Measurements from ENCODE around the gene LMNB1.

The LMNB1 gene

DNA sequence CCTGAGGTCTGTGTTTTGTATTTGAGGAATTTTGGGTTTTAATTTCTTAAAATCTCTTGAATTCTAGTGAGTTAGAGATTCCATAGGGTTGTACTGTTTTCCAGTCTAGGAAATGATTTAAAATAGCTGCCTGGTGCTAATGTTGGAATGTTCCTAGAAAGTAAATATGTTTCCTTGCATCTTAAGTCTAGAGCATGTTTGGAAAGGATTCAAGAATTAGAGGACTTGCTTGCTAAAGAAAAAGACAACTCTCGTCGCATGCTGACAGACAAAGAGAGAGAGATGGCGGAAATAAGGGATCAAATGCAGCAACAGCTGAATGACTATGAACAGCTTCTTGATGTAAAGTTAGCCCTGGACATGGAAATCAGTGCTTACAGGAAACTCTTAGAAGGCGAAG is 41.8 kb downstream of the LMNB1 start:
- peaks cover 73% of the 10 kb centered on the region for H3K79me2 ChIP-seq (ENCODE audit: insufficient read depth, low read length)
- peaks cover 83% of the 10 kb centered on the region for H3K36me3 ChIP-seq (ENCODE audit: low read length)
- no peaks in the 10 kb centered on the region for H3K9me3 ChIP-seq (ENCODE audit: insufficient read depth, low read length)
- no peaks in the 10 kb centered on the region for H3K9me2 ChIP-seq (replicated peaks; ENCODE audit: insufficient read depth, low read length)
- H3K4me2 ChIP-seq (ENCODE audit: low read depth, low read length, poor library complexity, severe bottlenecking), result no peak overlapping the region
- H2AFZ ChIP-seq (ENCODE audit: low read depth, low read length, severe bottlenecking), result no peak overlapping the region
- TF ChIP-seq, protein P1, sequence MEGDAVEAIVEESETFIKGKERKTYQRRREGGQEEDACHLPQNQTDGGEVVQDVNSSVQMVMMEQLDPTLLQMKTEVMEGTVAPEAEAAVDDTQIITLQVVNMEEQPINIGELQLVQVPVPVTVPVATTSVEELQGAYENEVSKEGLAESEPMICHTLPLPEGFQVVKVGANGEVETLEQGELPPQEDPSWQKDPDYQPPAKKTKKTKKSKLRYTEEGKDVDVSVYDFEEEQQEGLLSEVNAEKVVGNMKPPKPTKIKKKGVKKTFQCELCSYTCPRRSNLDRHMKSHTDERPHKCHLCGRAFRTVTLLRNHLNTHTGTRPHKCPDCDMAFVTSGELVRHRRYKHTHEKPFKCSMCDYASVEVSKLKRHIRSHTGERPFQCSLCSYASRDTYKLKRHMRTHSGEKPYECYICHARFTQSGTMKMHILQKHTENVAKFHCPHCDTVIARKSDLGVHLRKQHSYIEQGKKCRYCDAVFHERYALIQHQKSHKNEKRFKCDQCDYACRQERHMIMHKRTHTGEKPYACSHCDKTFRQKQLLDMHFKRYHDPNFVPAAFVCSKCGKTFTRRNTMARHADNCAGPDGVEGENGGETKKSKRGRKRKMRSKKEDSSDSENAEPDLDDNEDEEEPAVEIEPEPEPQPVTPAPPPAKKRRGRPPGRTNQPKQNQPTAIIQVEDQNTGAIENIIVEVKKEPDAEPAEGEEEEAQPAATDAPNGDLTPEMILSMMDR (IDR thresholded peaks at IDR 0.05; ENCODE audit: insufficient read depth, low read length, poor library complexity, severe bottlenecking), result no peak
- no peak for TF ChIP-seq EZH2phosphoT487 (conservative IDR thresholded peaks at IDR 0.05; ENCODE audit: low read length)
- no peak overlapping the region for H3K27ac ChIP-seq (ENCODE audit: low read depth, low read length)
- no peak overlapping the region for H3K4me3 ChIP-seq (ENCODE audit: insufficient read depth, low read length, poor library complexity, severe bottlenecking)
- H3K27me3 ChIP-seq (ENCODE audit: low read length), result no peaks in the 10 kb centered on the region
- H3F3A ChIP-seq (ENCODE audit: insufficient read depth), result peaks cover 34% of the 10 kb centered on the region
- no peak overlapping the region for H3K9ac ChIP-seq (ENCODE audit: low read length)
- H4K20me1 ChIP-seq (ENCODE audit: low read depth, low read length), result peaks cover 37% of the 10 kb centered on the region

DNA sequence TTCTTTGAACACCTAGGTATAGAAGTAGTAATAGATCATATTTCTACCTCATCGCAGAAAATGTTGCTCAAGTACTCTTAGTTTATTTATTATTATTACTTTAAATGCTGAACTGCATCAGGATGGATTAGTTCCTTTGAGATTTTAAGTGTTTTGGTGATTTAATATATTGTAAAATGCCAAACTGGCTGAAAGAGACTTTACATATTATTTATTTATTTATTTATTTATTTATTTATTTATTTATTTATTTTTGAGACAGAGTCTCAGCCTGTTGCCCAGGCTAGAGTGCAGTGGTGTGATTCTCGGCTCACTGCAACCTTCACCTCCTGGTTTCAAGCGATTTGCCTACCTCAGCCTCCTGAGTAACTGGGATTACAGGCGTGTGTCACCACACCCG is 42.3 kb downstream of the LMNB1 start:
- Histone ChIP-seq H3K36me3 (ENCODE audit: low read length) (peaks cover 84% of the 10 kb centered on the region), H3K27ac (ENCODE audit: low read depth, low read length) (no peak overlapping the region), H3K9ac (ENCODE audit: low read length) (no peak overlapping the region), H3K9me2 (replicated peaks; ENCODE audit: insufficient read depth, low read length) (no peaks in the 10 kb centered on the region), H3K4me2 (ENCODE audit: low read depth, low read length, poor library complexity, severe bottlenecking) (no peak overlapping the region), H4K20me1 (ENCODE audit: low read depth, low read length) (peaks cover 40% of the 10 kb centered on the region), H3K9me3 (ENCODE audit: insufficient read depth, low read length) (no peaks in the 10 kb centered on the region), H3K4me3 (ENCODE audit: insufficient read depth, low read length, poor library complexity, severe bottlenecking) (no peak overlapping the region), H2AFZ (ENCODE audit: low read depth, low read length, severe bottlenecking) (no peak overlapping the region), H3F3A (ENCODE audit: insufficient read depth) (peaks cover 34% of the 10 kb centered on the region), H3K27me3 (ENCODE audit: low read length) (no peaks in the 10 kb centered on the region), H3K79me2 (ENCODE audit: insufficient read depth, low read length) (peaks cover 73% of the 10 kb centered on the region)
- TF ChIP-seq, protein P1 (IDR thresholded peaks at IDR 0.05; ENCODE audit: insufficient read depth, low read length, poor library complexity, severe bottlenecking), result no peak
- no peak for TF ChIP-seq EZH2phosphoT487 (conservative IDR thresholded peaks at IDR 0.05; ENCODE audit: low read length)

DNA sequence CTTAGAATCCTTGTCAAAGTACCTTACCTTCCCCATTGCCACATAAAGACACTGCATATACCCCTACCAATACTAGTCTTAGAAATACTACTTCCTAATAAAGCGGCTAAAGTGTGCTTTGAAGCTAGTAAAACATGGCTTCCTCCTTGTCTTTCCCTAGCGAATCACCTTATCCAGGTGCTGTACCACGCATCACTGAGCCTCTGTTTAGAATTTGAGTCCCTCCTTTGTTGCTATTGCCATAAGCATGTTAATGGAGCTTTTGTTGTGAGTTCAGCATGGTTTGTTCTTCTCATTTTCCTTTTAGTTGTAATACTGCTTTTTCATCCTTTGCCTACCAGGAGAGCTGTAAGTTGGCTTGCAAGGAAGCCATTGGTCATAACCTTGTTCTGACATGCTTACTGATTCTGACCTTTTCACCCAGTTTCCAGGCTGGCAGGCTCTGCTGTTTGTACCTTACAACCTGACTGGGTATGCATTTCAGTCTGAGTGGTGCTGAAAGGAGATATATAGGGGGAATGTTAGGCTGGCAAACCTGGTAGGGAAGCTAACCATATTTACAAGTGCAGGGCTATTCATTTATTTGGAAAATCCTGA is 49.8 kb downstream of the LMNB1 start:
- Histone ChIP-seq H3K9ac (ENCODE audit: low read length) (no peak overlapping the region), H3K27ac (ENCODE audit: low read depth, low read length) (no peak overlapping the region), H3K9me2 (replicated peaks; ENCODE audit: insufficient read depth, low read length) (no peaks in the 10 kb centered on the region), H3F3A (ENCODE audit: insufficient read depth) (peaks cover 12% of the 10 kb centered on the region; the same call in 1 of the 2 replicates), H3K4me3 (ENCODE audit: insufficient read depth, low read length, poor library complexity, severe bottlenecking) (no peak overlapping the region), H2AFZ (ENCODE audit: low read depth, low read length, severe bottlenecking) (no peak overlapping the region), H3K79me2 (ENCODE audit: insufficient read depth, low read length) (peaks cover 64% of the 10 kb centered on the region), H3K36me3 (ENCODE audit: low read length) (peaks cover 88% of the 10 kb centered on the region), H3K4me2 (ENCODE audit: low read depth, low read length, poor library complexity, severe bottlenecking) (no peak overlapping the region), H4K20me1 (ENCODE audit: low read depth, low read length) (peaks cover 25% of the 10 kb centered on the region), H3K9me3 (ENCODE audit: insufficient read depth, low read length) (no peaks in the 10 kb centered on the region), H3K27me3 (ENCODE audit: low read length) (no peaks in the 10 kb centered on the region)
- no peak for TF ChIP-seq EZH2phosphoT487 (conservative IDR thresholded peaks at IDR 0.05; ENCODE audit: low read length)
- TF ChIP-seq, protein P1 (IDR thresholded peaks at IDR 0.05; ENCODE audit: insufficient read depth, low read length, poor library complexity, severe bottlenecking), result no peak
